Measurements from ENCODE around the gene ACAA2.

DNA sequence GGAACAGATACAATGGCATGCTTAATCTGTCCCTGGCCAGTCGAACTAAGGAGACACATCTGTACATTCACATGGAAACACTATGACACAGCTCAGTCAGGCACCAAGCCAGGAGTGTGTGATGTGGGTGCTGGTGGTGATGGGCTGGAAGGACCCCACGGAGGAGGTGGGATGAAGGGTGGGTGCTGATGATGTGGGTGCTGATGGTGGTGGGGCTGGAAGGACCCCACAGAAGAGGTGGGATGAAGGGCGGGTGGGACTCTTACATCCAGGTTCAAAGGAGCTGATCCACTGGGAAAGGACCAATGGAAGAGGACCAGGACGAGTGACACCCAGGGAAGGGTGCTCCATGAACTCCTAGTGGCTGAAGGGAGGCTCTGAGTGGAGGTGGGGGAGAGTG, 34.8 kb upstream of the ACAA2 start:
- TF ChIP-seq, protein P1, sequence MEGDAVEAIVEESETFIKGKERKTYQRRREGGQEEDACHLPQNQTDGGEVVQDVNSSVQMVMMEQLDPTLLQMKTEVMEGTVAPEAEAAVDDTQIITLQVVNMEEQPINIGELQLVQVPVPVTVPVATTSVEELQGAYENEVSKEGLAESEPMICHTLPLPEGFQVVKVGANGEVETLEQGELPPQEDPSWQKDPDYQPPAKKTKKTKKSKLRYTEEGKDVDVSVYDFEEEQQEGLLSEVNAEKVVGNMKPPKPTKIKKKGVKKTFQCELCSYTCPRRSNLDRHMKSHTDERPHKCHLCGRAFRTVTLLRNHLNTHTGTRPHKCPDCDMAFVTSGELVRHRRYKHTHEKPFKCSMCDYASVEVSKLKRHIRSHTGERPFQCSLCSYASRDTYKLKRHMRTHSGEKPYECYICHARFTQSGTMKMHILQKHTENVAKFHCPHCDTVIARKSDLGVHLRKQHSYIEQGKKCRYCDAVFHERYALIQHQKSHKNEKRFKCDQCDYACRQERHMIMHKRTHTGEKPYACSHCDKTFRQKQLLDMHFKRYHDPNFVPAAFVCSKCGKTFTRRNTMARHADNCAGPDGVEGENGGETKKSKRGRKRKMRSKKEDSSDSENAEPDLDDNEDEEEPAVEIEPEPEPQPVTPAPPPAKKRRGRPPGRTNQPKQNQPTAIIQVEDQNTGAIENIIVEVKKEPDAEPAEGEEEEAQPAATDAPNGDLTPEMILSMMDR (IDR thresholded peaks at IDR 0.05; ENCODE audit: borderline replicate concordance, extremely low read depth, low read length, poor library complexity, severe bottlenecking) = no peak
- TF ChIP-seq EZH2 (IDR thresholded peaks at IDR 0.05; ENCODE audit: borderline replicate concordance, low read depth, low read length, severe bottlenecking) = no peak
